A673 (cell line): ENCODE measurements around the gene P2RX6.

ENCODE experiments used
- CTCF ChIP-seq: fragments of 300-800, 200-600 bp; sonication (generic); conservative IDR thresholded peaks from 2 replicates; pipeline ENCODE4 v1.5.1; 2017; ENCODE audit warnings: low read depth, mild to moderate bottlenecking, antibody characterized with exemption, low read length, moderate library complexity, mixed read lengths
- EZH2 ChIP-seq: fragments of 200-600 bp; sonication (generic); IDR thresholded peaks from 2 replicates; pipeline ENCODE4 v1.6.1; 2017; ENCODE audit warnings: borderline replicate concordance, low read depth, mild to moderate bottlenecking, mixed read lengths, antibody characterized with exemption, low read length; ENCODE audit not compliant: poor library complexity, severe bottlenecking

- TF ChIP-seq EZH2 (no peak), CTCF (no peak)
Measured at GRCh38 chr22:20977019-20977418, 37.9 kb upstream of the P2RX6 start.
